Gastroesophageal sphincter (tissue), 3 donors: Measurements from ENCODE around the gene PNPO.

Experiments
- POLR2AphosphoS5 ChIP-seq: sonication (generic); formaldehyde crosslinking; IDR thresholded peaks from one replicate; pipeline ENCODE4 v1.6.1; 2017; ENCODE audit warnings: antibody characterized with exemption
- TF ChIP-seq, protein P1 (sequence below), 4 experiments: fragments of 200-600 bp in 2 of 4; fragments of 450-650 bp in 2 of 4; sonication (generic) in 1 of 4; IDR thresholded peaks; one replicate each; pipeline ENCODE4 v1.5.1; 2017 to 2019; ENCODE audit warnings: antibody characterized with exemption in 4 of 4, mild to moderate bottlenecking in 2 of 4, moderate library complexity in 2 of 4

DNA sequence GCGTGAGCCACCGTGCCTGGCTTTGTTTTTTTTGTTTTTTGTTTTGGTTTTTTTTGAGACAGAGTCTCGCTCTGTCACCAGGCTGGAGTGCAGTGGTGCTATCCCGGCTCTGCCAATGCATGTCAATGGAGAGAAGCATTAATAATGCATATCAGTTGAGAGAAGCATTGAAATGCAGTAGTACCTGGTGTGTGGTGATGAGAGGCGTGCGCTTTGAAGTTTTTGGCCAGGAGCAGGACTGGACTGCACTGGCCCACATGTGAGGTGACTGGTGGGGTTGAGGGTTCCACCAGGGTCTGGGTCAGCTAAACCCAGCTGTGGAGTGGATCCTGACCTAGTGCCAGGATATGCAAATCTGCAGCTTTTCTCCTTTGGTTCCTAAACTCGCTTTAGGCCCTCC lies 39.9 kb upstream of the PNPO start:
- TF ChIP-seq, protein P1, sequence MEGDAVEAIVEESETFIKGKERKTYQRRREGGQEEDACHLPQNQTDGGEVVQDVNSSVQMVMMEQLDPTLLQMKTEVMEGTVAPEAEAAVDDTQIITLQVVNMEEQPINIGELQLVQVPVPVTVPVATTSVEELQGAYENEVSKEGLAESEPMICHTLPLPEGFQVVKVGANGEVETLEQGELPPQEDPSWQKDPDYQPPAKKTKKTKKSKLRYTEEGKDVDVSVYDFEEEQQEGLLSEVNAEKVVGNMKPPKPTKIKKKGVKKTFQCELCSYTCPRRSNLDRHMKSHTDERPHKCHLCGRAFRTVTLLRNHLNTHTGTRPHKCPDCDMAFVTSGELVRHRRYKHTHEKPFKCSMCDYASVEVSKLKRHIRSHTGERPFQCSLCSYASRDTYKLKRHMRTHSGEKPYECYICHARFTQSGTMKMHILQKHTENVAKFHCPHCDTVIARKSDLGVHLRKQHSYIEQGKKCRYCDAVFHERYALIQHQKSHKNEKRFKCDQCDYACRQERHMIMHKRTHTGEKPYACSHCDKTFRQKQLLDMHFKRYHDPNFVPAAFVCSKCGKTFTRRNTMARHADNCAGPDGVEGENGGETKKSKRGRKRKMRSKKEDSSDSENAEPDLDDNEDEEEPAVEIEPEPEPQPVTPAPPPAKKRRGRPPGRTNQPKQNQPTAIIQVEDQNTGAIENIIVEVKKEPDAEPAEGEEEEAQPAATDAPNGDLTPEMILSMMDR (IDR thresholded peaks at IDR 0.05), result no peak
- no peak for TF ChIP-seq POLR2AphosphoS5
